ENCODE data around the gene SMIM7. TPM values are rescaled to one million over a fixed set of nuclear protein-coding genes. Genes with fewer than 3 reads are reported as not detected.
A peak's percentile ranks its signal among the peaks of the same experiment; 100 is the strongest.

SMIM7 gene
- total RNA-seq, 3 donors from 2014 or later = 111 to 167 (median 142) TPM

DNA sequence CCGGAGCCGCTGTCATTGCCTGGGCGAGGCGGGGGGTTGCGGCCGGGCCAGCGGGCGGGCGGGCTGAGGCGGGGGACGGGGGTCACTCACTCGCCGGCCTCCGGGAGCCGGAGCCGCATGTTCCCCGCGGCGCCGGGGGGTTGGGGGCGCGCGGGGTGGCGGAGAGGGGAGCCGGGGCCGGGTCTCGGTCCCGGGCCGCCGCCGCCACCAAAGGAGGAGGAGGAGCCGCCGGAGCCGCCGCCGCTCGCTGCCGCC lies 32.1 kb downstream of the SMIM7 start:
- Histone ChIP-seq H3K9me3 (no peaks in the 10 kb centered on the region), H3K4me3 (peak overlapping the region; percentile 98 to 99 (median 99)), H3K27ac (peak overlapping the region; percentile 94 to 95), H3K27me3 (no peaks in the 10 kb centered on the region), H3K36me3 (no peaks in the 10 kb centered on the region), H3K4me1 (peaks cover 0 to 21% of the 10 kb centered on the region in 2 donors)
- no peak for DNase-seq (ENCODE audit: low spot score in 2 of 2)
- no peak for TF ChIP-seq POLR2AphosphoS5 (IDR thresholded peaks at IDR 0.05)
- TF ChIP-seq POLR2A (IDR thresholded peaks at IDR 0.05) = no peak
- TF ChIP-seq, protein P1, sequence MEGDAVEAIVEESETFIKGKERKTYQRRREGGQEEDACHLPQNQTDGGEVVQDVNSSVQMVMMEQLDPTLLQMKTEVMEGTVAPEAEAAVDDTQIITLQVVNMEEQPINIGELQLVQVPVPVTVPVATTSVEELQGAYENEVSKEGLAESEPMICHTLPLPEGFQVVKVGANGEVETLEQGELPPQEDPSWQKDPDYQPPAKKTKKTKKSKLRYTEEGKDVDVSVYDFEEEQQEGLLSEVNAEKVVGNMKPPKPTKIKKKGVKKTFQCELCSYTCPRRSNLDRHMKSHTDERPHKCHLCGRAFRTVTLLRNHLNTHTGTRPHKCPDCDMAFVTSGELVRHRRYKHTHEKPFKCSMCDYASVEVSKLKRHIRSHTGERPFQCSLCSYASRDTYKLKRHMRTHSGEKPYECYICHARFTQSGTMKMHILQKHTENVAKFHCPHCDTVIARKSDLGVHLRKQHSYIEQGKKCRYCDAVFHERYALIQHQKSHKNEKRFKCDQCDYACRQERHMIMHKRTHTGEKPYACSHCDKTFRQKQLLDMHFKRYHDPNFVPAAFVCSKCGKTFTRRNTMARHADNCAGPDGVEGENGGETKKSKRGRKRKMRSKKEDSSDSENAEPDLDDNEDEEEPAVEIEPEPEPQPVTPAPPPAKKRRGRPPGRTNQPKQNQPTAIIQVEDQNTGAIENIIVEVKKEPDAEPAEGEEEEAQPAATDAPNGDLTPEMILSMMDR (IDR thresholded peaks at IDR 0.05) = no peak
- intact Hi-C loops (cut with DNase I; ENCODE audit: low total_unique reads) = loop anchor here (5.0 kb wide), 3 partner anchors 91 to 919 kb away; partner anchors contain the start of gene BABAM1

DNA sequence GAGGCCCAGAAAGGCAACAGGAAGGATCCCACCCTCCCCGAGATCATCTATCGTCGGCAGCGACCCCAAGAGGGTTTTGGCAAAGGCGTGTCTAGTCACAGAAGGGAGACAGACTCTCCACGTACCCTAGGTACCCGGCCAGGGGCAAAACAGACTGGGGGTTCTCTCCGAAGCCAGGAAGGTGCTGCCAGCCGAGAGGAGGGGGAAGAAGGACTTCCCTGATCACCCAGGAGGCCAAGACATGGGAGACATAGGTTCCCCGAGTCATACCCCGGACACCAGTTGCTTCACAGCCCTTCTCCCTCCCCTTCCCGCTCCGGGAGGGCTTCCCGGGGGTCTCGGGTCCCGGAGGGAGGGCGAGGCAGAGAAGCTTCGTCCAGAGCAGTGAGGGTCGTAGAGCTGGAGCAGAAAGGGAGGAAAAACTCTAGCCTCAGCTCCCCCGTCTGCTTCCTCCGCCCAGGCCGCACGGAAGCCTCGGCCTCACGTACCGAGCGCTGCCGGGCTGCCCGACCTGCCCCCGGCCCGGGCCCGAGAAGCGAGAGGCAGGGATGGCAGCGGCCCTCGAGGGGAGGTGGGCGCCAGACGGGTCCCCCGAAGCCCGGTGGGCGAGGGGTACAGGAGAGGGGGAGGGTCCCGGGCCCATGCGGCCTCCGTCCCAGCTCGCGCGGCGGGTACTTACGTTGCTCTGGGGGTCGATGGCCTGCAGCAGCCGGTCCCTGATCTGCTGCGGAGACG lies 32.6 kb downstream of the SMIM7 start:
- intact Hi-C loops (cut with DNase I; ENCODE audit: low total_unique reads) = loop anchor here (5.0 kb wide), 3 partner anchors 90 to 920 kb away; partner anchors contain the start of gene BABAM1
- Histone ChIP-seq H3K27me3 (no peaks in the 10 kb centered on the region), H3K27ac (peak overlapping the region; percentile 94 to 95), H3K4me1 (peaks cover 0 to 21% of the 10 kb centered on the region in 2 donors), H3K9me3 (no peaks in the 10 kb centered on the region), H3K4me3 (peak overlapping the region; percentile 98 to 99 (median 99)), H3K36me3 (no peaks in the 10 kb centered on the region)
- TF ChIP-seq, protein P1 (IDR thresholded peaks at IDR 0.05) = no peak
- TF ChIP-seq POLR2AphosphoS5 (IDR thresholded peaks at IDR 0.05) (no peak), POLR2A (IDR thresholded peaks at IDR 0.05) (no peak)
- no peak for DNase-seq (ENCODE audit: low spot score in 2 of 2)

DNA sequence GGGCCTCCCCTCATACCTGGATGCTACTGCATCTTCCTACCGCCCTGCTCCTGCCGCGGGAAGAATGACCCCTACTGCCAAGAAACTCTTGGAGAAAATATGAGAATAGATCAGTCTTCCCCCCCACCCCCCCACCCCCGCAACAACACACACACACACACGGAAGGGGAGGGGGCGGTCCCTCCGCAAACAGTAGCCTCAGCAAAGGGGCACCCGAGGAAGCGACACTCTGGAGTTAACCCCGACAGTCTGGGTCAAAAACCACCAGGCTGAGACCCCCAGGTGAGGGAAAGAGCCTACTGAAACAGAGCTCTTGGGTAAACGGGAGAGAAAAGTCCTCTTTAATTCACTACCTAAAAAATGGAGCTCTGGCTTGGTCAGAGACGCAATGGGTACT lies 33.1 kb downstream of the SMIM7 start:
- no peaks in the 10 kb centered on the region for H3K27me3 ChIP-seq
- no peak for TF ChIP-seq POLR2AphosphoS5 (IDR thresholded peaks at IDR 0.05)
- no peak for DNase-seq (ENCODE audit: low spot score in 2 of 2)
- H3K36me3 ChIP-seq = no peaks in the 10 kb centered on the region
- H3K4me1 ChIP-seq = peaks cover 0 to 21% of the 10 kb centered on the region in 2 donors
- H3K9me3 ChIP-seq = no peaks in the 10 kb centered on the region
- peak overlapping the region; percentile 98 to 99 (median 99) for H3K4me3 ChIP-seq
- intact Hi-C loops (cut with DNase I; ENCODE audit: low total_unique reads) = loop anchor here (5.0 kb wide), 3 partner anchors 89 to 921 kb away; partner anchors contain the start of gene BABAM1
- H3K27ac ChIP-seq = peak overlapping the region; percentile 94 to 95

DNA sequence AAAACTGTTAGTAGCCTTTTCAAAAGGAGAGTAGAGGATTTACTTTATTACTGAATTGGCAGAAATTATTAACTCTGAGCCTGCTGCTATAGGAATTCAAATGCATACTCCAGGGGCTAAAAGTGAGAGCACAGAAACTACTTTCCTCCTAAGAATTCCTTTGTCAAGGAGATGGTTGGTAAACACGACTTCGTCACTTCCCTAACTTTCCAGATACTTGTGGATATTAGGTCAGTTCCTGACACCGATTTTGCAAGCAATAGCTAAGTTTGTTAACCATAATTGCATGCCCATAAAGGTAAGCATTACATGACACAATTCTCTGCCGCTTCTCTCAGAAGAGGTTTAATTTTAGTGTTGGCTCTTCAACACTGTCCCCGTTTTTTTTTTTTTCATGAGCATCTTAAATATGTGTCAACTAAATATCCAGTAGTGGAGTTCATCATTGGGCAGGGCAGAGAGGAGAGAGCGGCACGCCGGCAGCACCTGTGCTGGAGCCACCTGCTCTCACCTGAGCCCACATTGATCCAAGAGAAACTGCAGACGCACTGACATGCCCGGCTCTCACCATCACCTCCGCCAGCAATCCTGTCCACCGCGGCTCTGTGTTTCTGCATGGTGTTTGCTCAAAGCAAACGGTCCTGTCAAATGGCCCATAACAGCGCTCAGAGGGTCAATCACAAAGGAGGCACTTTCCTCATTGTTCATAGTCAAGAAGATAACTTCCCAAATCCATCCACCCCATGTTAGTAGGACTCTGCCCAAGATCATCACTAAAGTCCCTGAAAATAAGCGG lies 34.6 kb downstream of the SMIM7 start:
- intact Hi-C loops (cut with DNase I; ENCODE audit: low total_unique reads) = loop anchor here (5.0 kb wide), 3 partner anchors 88 to 922 kb away; partner anchors contain the start of gene BABAM1
- no peaks in the 10 kb centered on the region for H3K9me3 ChIP-seq
- no peak for DNase-seq (ENCODE audit: low spot score in 2 of 2)
- no peaks in the 10 kb centered on the region for H3K27me3 ChIP-seq
- H3K4me3 ChIP-seq = no peak overlapping the region
- H3K27ac ChIP-seq = no peak overlapping the region
- TF ChIP-seq POLR2AphosphoS5 (IDR thresholded peaks at IDR 0.05) = no peak
- no peak for TF ChIP-seq POLR2A (IDR thresholded peaks at IDR 0.05)
- TF ChIP-seq, protein P1 (IDR thresholded peaks at IDR 0.05) = no peak
- no peaks in the 10 kb centered on the region for H3K36me3 ChIP-seq
- H3K4me1 ChIP-seq = peaks cover 0 to 21% of the 10 kb centered on the region in 2 donors

DNA sequence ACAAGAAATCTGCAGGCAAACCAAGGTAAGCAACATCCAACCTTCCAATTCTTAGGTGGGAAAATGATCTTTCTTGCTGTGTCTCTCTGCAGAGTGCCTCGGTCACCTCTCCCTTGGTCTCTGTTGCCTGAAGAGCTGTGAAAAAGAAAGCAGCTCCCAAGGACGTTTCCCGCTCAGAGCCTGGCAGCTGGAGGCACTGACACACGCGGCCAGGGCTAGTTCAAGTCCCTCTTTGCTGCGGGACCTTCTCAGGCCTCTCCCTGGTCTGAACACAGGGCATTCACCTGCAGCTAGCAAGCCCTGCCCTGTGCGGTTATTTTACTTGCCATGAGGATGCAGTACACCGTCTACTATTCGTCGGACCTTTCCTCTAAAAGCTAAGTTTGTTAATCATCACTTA lies 35.7 kb downstream of the SMIM7 start:
- intact Hi-C loops (cut with DNase I; ENCODE audit: low total_unique reads) = no loop called here
- Histone ChIP-seq H3K4me3 (no peak overlapping the region), H3K27me3 (no peaks in the 10 kb centered on the region), H3K4me1 (peaks cover 0 to 27% of the 10 kb centered on the region in 2 donors), H3K9me3 (no peaks in the 10 kb centered on the region), H3K27ac (no peak overlapping the region), H3K36me3 (no peaks in the 10 kb centered on the region)
- no peak for DNase-seq (ENCODE audit: low spot score in 2 of 2)
- TF ChIP-seq POLR2A (IDR thresholded peaks at IDR 0.05) (no peak), POLR2AphosphoS5 (IDR thresholded peaks at IDR 0.05) (no peak)
- TF ChIP-seq, protein P1 (IDR thresholded peaks at IDR 0.05) = no peak
